H9 (cell line): ENCODE results near the gene TBC1D13. TPM values are rescaled to one million over a fixed set of nuclear protein-coding genes. Genes with fewer than 3 reads are reported as not detected.

ENCODE experiments used
- DNase-seq: peaks from one replicate; pipeline ENCODE4 v3.0.0-alpha.2; 2017
- H2AFZ ChIP-seq: one replicate; pipeline ENCODE4 v1.6.1; 2013; ENCODE audit warnings: mild to moderate bottlenecking, low read length, control low read depth, moderate library complexity
- H2AK5ac ChIP-seq: 2 replicates; pipeline ENCODE4 v1.6.1; 2013; ENCODE audit warnings: low read length, control low read depth, mixed read lengths; ENCODE audit not compliant: insufficient read length
- H2BK120ac ChIP-seq: one replicate; pipeline ENCODE4 v1.6.1; 2013; ENCODE audit warnings: low read depth, mild to moderate bottlenecking, low read length, control low read depth, inconsistent platforms; ENCODE audit not compliant: poor library complexity, severe bottlenecking
- H2BK12ac ChIP-seq: 2 replicates; pipeline ENCODE4 v1.6.1; 2013; ENCODE audit warnings: low read length, control low read depth, mixed read lengths, low read depth; ENCODE audit not compliant: insufficient read length
- H2BK15ac ChIP-seq: 2 replicates; pipeline ENCODE4 v1.6.1; 2013; ENCODE audit warnings: low read depth, low read length, control low read depth
- H2BK20ac ChIP-seq: one replicate; pipeline ENCODE4 v1.6.1; 2013; ENCODE audit warnings: low read depth, mild to moderate bottlenecking, low read length, control low read depth, inconsistent platforms; ENCODE audit not compliant: poor library complexity, severe bottlenecking
- H2BK5ac ChIP-seq: 2 replicates; pipeline ENCODE4 v1.6.1; 2013; ENCODE audit warnings: low read length, control low read depth, mixed read lengths; ENCODE audit not compliant: insufficient read length
- H3K14ac ChIP-seq: 2 replicates; pipeline ENCODE4 v1.6.1; 2013; ENCODE audit warnings: low read length, control low read depth; ENCODE audit not compliant: insufficient read depth
- H3K18ac ChIP-seq: 2 replicates; pipeline ENCODE4 v1.6.1; 2013; ENCODE audit warnings: low read depth, mild to moderate bottlenecking, mixed read lengths, low read length, control low read depth; ENCODE audit not compliant: insufficient read length
- H3K23ac ChIP-seq: 2 replicates; pipeline ENCODE4 v1.6.1; 2013; ENCODE audit warnings: low read length, control low read depth, mixed read lengths, low read depth; ENCODE audit not compliant: insufficient read length
- H3K23me2 ChIP-seq: 2 replicates; pipeline ENCODE4 v1.6.1; 2013; ENCODE audit warnings: low read depth, mild to moderate bottlenecking, mixed read lengths, low read length, control low read depth; ENCODE audit not compliant: insufficient read length, poor library complexity, severe bottlenecking
- H3K27ac ChIP-seq: 2 replicates; pipeline ENCODE4 v1.5.1; 2013; ENCODE audit warnings: low read length, control low read depth, mixed read lengths, low read depth; ENCODE audit not compliant: insufficient read length
- H3K27me3 ChIP-seq: 2 replicates; pipeline ENCODE4 v1.6.1; 2013; ENCODE audit warnings: low read length, control low read depth, inconsistent platforms; ENCODE audit not compliant: insufficient read depth
- H3K4ac ChIP-seq: 2 replicates; pipeline ENCODE4 v1.6.1; 2013; ENCODE audit warnings: low read depth, mild to moderate bottlenecking, control low read depth, inconsistent platforms, low read length, moderate library complexity
- H3K4me1 ChIP-seq: 2 replicates; pipeline ENCODE4 v1.6.1; 2013; ENCODE audit warnings: low read length, control low read depth, inconsistent platforms; ENCODE audit not compliant: insufficient read depth
- H3K4me2 ChIP-seq: 2 replicates; pipeline ENCODE4 v1.6.1; 2013; ENCODE audit warnings: low read length, control low read depth, mixed read lengths; ENCODE audit not compliant: insufficient read length, insufficient read depth
- H3K56ac ChIP-seq: 2 replicates; pipeline ENCODE4 v1.6.1; 2013; ENCODE audit warnings: low read depth, mild to moderate bottlenecking, mixed read lengths, low read length, control low read depth; ENCODE audit not compliant: insufficient read length
- H3K79me1 ChIP-seq: 2 replicates; pipeline ENCODE4 v1.6.1; 2013; ENCODE audit warnings: low read depth, mild to moderate bottlenecking, moderate library complexity, low read length, control low read depth, inconsistent platforms; ENCODE audit not compliant: insufficient read depth, poor library complexity, severe bottlenecking
- H3K79me2 ChIP-seq: 2 replicates; pipeline ENCODE4 v1.6.1; 2013; ENCODE audit warnings: low read length, control low read depth, inconsistent platforms; ENCODE audit not compliant: insufficient read depth
- H3K9ac ChIP-seq: 2 replicates; pipeline ENCODE4 v1.6.1; 2013; ENCODE audit warnings: low read length, control low read depth, mixed read lengths; ENCODE audit not compliant: insufficient read length; ENCODE audit errors: extremely low read depth
- H3K9me3 ChIP-seq: one replicate; pipeline ENCODE4 v1.6.1; 2013; ENCODE audit warnings: low read depth, low read length, inconsistent platforms; ENCODE audit not compliant: control insufficient read depth
- H3T11ph ChIP-seq: one replicate; pipeline ENCODE4 v1.6.1; 2013; ENCODE audit warnings: mild to moderate bottlenecking, low read length, control low read depth, inconsistent platforms
- H4K20me1 ChIP-seq: one replicate; pipeline ENCODE4 v1.6.1; 2013; ENCODE audit not compliant: control insufficient read depth, insufficient read length, insufficient read depth
- H4K5ac ChIP-seq: 2 replicates; pipeline ENCODE4 v1.6.1; 2013; ENCODE audit warnings: low read depth, mild to moderate bottlenecking, mixed read lengths, low read length, control low read depth; ENCODE audit not compliant: insufficient read length
- H4K8ac ChIP-seq: replicated peaks from 2 replicates; pipeline ENCODE4 v1.6.1; 2013; ENCODE audit warnings: low read length, control low read depth, mixed read lengths, low read depth; ENCODE audit not compliant: insufficient read length
- H4K91ac ChIP-seq: 2 replicates; pipeline ENCODE4 v1.6.1; 2013; ENCODE audit warnings: low read depth, mild to moderate bottlenecking, moderate library complexity, mixed read lengths, low read length, control low read depth; ENCODE audit not compliant: insufficient read length
- H3K27ac Mint-ChIP-seq, 3 experiments: 2 replicates in 2 of 3; 3 replicates in 1 of 3; pipeline ENCODE4 v1.8.0; 2020 to 2021; ENCODE audit warnings: mixed read lengths in 3 of 3, mild to moderate bottlenecking in 1 of 3, moderate library complexity in 1 of 3
- H3K27me3 Mint-ChIP-seq: 2 replicates; pipeline ENCODE4 v1.8.0; 2021; ENCODE audit warnings: low read depth, mild to moderate bottlenecking, moderate library complexity, mixed read lengths
- H3K36me3 Mint-ChIP-seq, 3 experiments: 2 replicates in 2 of 3; 3 replicates in 1 of 3; pipeline ENCODE4 v1.8.0; 2020 to 2021; ENCODE audit warnings: low read depth in 3 of 3, mixed read lengths in 3 of 3; ENCODE audit not compliant: insufficient read depth in 1 of 3
- H3K4me1 Mint-ChIP-seq, 2 experiments: 2 replicates each; pipeline ENCODE4 v1.8.0; 2020; ENCODE audit warnings: mixed read lengths in 2 of 2
- H3K4me3 Mint-ChIP-seq, 2 experiments: 2 replicates in 1 of 2; 3 replicates in 1 of 2; pipeline ENCODE4 v1.8.0; 2020 to 2021; ENCODE audit warnings: mild to moderate bottlenecking in 2 of 2, mixed read lengths in 2 of 2, moderate library complexity in 1 of 2
- H3K9me3 Mint-ChIP-seq, 2 experiments: 2 replicates in 1 of 2; 3 replicates in 1 of 2; pipeline ENCODE4 v1.8.0; 2020; ENCODE audit warnings: mild to moderate bottlenecking in 2 of 2, mixed read lengths in 2 of 2, moderate library complexity in 1 of 2
- CTCF ChIP-seq: fragments of 200-600 bp; sonication (generic); conservative IDR thresholded peaks from 3 replicates; pipeline ENCODE4 v1.8.0; 2021; ENCODE audit warnings: antibody characterized with exemption, mild to moderate bottlenecking
- WGBS: extraction: QIAGEN DNeasy Blood & Tissue Kit; methylation state at CpG from one replicate; pipeline ENCODE4 v1.1.7; 2013; ENCODE audit warnings: missing lambda C conversion rate, low lambda C conversion rate, mixed read lengths; ENCODE audit not compliant: insufficient read length; ENCODE audit errors: extremely low coverage; 5-methylcytosine and 5-hydroxymethylcytosine counted together
- total RNA-seq: library from RNA; stranded (reverse); gene quantifications from 2 replicates; pipeline ENCODE4 v1.2.1, GENCODE V29; 2021

TBC1D13 gene
- total RNA-seq, 1 experiment from 2014 or later, result 27.3 TPM

- no peak for TF ChIP-seq CTCF
- Histone ChIP-seq H4K8ac (no peak overlapping the region), H3K9me3 (no peaks in the 10 kb centered on the region), H3K9ac (no peak overlapping the region), H3K23me2 (no peaks in the 10 kb centered on the region), H2BK12ac (no peak overlapping the region), H3K4me1 (no peaks in the 10 kb centered on the region), H3K27me3 (no peaks in the 10 kb centered on the region), H3K14ac (no peak overlapping the region), H3K79me2 (no peaks in the 10 kb centered on the region), H2BK5ac (no peak overlapping the region), H3K4ac (no peak overlapping the region), H3K23ac (no peak overlapping the region), H3T11ph (no peak overlapping the region), H2BK20ac (no peak overlapping the region), H3K27ac (no peak overlapping the region), H2BK120ac (no peak overlapping the region), H3K56ac (no peak overlapping the region), H2BK15ac (no peak overlapping the region), H4K91ac (no peak overlapping the region), H3K18ac (no peak overlapping the region), H3K79me1 (no peaks in the 10 kb centered on the region), H2AK5ac (no peak overlapping the region), H4K5ac (no peak overlapping the region), H3K4me2 (no peak overlapping the region), H2AFZ (no peak overlapping the region), H4K20me1 (no peaks in the 10 kb centered on the region)
- Mint-ChIP-seq H3K4me1 (no peaks in the 10 kb centered on the region), H3K4me3 (no peak overlapping the region), H3K36me3 (peaks cover 2 to 37% (median 34%) of the 10 kb centered on the region in 3 experiments; a peak in 5 of 7 replicates), H3K27ac (no peak overlapping the region; a peak in 1 of 7 replicates), H3K27me3 (no peaks in the 10 kb centered on the region), H3K9me3 (no peaks in the 10 kb centered on the region)
- DNase-seq, result no peak
- WGBS, result no CpG with 5 or more reads among the region's 14 CpGs
Measured at GRCh38 chr9:128807827-128808226, 20.8 kb downstream of the TBC1D13 start.
